ENCODE data around the gene NANOS3.

GRCh38 chr19:13929340-13929739, 52.4 kb downstream of the NANOS3 start:
- TF ChIP-seq POLR2AphosphoS5 (IDR thresholded peaks at IDR 0.05) (no peak), CTCF (IDR thresholded peaks at IDR 0.05) (no peak), EP300 (IDR thresholded peaks at IDR 0.05) (no peak), POLR2A (IDR thresholded peaks at IDR 0.05) (no peak)

Measured in sigmoid colon (tissue), 4 donors.